NCI-H748 (cell line): ENCODE results near the gene GALC.

Experiments
- DNase-seq: peaks from one replicate; lab custom pipeline; 2025; ENCODE audit not compliant: unreplicated experiment; lab: John Stamatoyannopoulos, UW

GALC gene

GRCh38 chr14:87888136-87888999 is 104.6 kb downstream of the GALC start:
- peak; percentile 51 for DNase-seq

- DNase-seq, result no peak
Observed at GRCh38 chr14:87883750-87884149, 109.2 kb downstream of the GALC start.
